Raji (cell line): ENCODE measurements around the gene PRKACA.

Experiments used
- POLR2A ChIP-seq: IDR thresholded peaks from 2 replicates; pipeline ENCODE4 v1.6.1; 2011; ENCODE audit warnings: low read depth, low read length, control low read depth; ENCODE audit not compliant: insufficient read depth

The PRKACA gene

GRCh38 chr19:14135985-14136508 is 18.5 kb upstream of the PRKACA start:
- TF ChIP-seq POLR2A, result no peak

GRCh38 chr19:14135355-14135754 is 17.8 kb upstream of the PRKACA start:
- TF ChIP-seq POLR2A, result no peak

GRCh38 chr19:14127929-14128509 is 10.5 kb upstream of the PRKACA start:
- no peak for TF ChIP-seq POLR2A

- TF ChIP-seq POLR2A, result no peak
Observed at GRCh38 chr19:14127176-14127575, 9.6 kb upstream of the PRKACA start.

GRCh38 chr19:14122924-14123323 is 5.4 kb upstream of the PRKACA start:
- no peak for TF ChIP-seq POLR2A

DNA sequence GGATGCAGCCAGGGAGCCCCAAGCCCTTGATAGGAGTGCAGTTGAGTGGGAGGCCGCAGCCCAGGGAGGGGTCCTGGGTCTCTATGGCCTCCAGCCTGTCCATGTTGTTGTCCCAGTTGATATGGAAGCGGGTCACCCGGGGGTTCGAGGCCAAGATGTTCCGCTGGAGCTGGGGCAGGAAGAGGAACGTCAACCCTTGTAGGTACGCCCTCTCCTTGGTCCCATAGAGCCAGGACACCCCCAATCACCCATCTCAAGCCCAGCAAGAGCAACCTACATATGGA is 2.9 kb upstream of the PRKACA start:
- TF ChIP-seq POLR2A, result no peak

DNA sequence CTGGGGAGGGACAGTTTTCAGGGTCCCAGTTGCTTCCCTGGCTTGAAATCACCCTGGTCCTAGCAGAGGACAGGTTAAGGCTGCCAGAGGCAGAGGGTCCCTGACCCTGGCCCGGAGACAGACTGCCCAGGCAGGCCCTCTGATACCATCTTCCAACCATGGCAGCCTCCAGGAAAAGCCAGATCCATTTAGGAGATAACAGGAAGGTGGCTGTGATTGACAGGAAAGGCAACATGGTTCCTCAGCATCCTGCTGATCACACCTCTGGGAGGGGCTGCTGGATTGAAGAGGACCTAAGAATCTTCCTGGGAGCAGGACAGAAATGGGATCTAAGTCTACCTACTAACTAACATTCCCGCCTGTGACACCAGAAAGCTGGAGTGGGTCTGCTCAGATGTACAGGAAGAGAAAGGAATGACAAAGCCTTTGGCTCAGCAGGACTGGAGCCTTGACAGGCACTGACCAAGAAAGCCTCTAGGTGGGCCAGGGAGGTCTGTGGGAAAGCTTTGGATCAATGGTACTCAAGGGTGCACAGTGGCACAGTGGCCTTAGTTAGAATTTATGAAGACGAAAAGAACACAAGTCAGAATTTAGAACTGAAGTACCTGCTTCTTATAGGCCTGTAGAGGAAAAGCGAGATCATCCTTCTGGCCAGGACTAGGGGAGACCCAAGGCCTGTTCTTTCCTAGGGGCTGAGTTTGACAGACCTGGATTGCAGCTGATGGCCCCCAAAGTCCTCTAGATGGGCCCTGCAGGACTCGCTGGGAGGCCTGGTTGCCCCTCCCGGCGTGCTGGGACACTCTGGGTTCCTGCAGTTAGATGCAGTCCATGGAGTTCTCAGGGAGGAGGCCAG is 2.3 kb upstream of the PRKACA start:
- TF ChIP-seq POLR2A, result no peak

- no peak for TF ChIP-seq POLR2A
Observed at GRCh38 chr19:14119146-14119545, 1.6 kb upstream of the PRKACA start.

- no peak for TF ChIP-seq POLR2A
Observed at GRCh38 chr19:14118165-14119051, 846 bp upstream of the PRKACA start.

- no peak for TF ChIP-seq POLR2A
Observed at GRCh38 chr19:14116918-14117578, 514 bp downstream of the PRKACA start.

GRCh38 chr19:14116525-14116917 is 1.0 kb downstream of the PRKACA start:
- no peak for TF ChIP-seq POLR2A

DNA sequence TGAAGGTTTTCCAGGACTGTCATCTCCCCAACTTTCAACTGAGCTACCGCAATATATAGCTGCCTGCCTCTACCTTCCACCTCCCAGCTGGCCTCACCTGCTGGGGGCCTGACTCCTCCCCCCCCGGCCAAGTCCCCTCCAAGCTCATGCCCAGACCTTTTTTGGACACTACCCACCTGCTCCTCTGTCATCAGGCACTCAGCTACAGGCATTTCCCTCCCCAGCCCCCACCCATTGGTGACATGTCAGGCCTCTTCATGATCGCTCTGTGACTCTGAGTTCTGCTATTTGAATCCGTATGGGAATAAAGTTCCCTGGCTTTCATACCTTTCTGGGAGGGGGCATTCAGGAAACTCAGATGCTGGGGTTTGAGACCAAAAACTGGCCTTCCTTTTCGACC is 1.8 kb downstream of the PRKACA start:
- TF ChIP-seq POLR2A, result no peak

- no peak for TF ChIP-seq POLR2A
Observed at GRCh38 chr19:14114854-14115253, 2.7 kb downstream of the PRKACA start.

DNA sequence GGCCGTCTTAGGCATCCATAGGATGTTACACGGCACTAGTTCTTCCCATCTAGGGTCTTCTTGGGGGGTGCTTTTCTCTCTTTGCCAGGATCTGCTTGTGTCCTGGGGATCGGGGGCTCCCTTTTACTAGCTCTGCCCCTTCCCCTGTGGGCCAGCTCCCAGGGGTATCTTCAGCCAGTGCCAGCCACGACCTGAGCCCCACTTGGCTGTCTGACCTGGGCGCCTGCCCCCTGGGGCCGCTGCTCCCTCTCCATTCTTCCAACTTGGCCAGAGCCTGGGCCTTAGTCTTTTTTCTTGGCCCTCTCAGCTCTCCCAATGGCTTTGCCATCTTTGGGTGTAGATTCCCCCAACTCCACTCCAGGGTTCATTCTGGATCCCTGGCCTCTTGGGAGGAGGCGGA is 3.1 kb downstream of the PRKACA start:
- TF ChIP-seq POLR2A, result no peak

GRCh38 chr19:14113762-14114414 is 3.7 kb downstream of the PRKACA start:
- TF ChIP-seq POLR2A, result no peak
